ENCODE data around the gene ATF7IP2. TPM values are rescaled to one million over a fixed set of nuclear protein-coding genes. Genes with fewer than 3 reads are reported as not detected.

Gene ATF7IP2
- total and polyA plus RNA-seq, 2 of the 13 experiments (the other 11 are each of a cell fraction or from before 2014, with no cell fraction given) = 117 to 217 TPM

- peak; percentile 94 for TF ChIP-seq HDAC2 (CRISPR knock-in tag; IDR thresholded peaks at IDR 0.05)
- peak; percentile 98 for TF ChIP-seq ZNF687 (CRISPR knock-in tag; IDR thresholded peaks at IDR 0.05)
- TF ChIP-seq MBNL3 (CRISPR knock-in tag; conservative IDR thresholded peaks at IDR 0.05) = no peak
- TF ChIP-seq SALL1 (CRISPR knock-in tag; IDR thresholded peaks at IDR 0.05) = peak; percentile 98
- TF ChIP-seq HMGXB3 (CRISPR knock-in tag; IDR thresholded peaks at IDR 0.05; ENCODE audit: borderline replicate concordance) = peak; percentile 96
- peak; percentile 61; the same call in 1 of the 2 replicates for TF ChIP-seq PPARG (CRISPR knock-in tag; conservative IDR thresholded peaks at IDR 0.05)
- TF ChIP-seq LCORL (IDR thresholded peaks at IDR 0.05) = no peak
- peak; percentile 91 for TF ChIP-seq LCORL (CRISPR knock-in tag; IDR thresholded peaks at IDR 0.05)
- no peak; the same call in 1 of the 2 replicates for TF ChIP-seq PAX8 (CRISPR knock-in tag; IDR thresholded peaks at IDR 0.05; ENCODE audit: borderline replicate concordance)
- TF ChIP-seq FOXM1 (CRISPR knock-in tag; IDR thresholded peaks at IDR 0.05) = peak; percentile 86; the same call in 1 of the 2 replicates
- peak; percentile 90; the same call in 1 of the 2 replicates for TF ChIP-seq ZNF790 (CRISPR knock-in tag; IDR thresholded peaks at IDR 0.05; ENCODE audit: borderline replicate concordance)
- no peak for TF ChIP-seq MAFK (conservative IDR thresholded peaks at IDR 0.05 in 1 of 2, IDR thresholded peaks at IDR 0.05 in 1 of 2; ENCODE audit: low read length in 2 of 2)
- TF ChIP-seq ZNF124 (CRISPR knock-in tag; IDR thresholded peaks at IDR 0.05) = peak; percentile 99
- TF ChIP-seq ZNF616 (CRISPR knock-in tag; IDR thresholded peaks at IDR 0.05; ENCODE audit: low read depth) = peak; percentile 96
- peak; percentile 97 for TF ChIP-seq CCDC6 (CRISPR knock-in tag; IDR thresholded peaks at IDR 0.05)
- no peak for TF ChIP-seq ZNF496 (CRISPR knock-in tag; IDR thresholded peaks at IDR 0.05; ENCODE audit: insufficient replicate concordance)
- TF ChIP-seq USF2 (IDR thresholded peaks at IDR 0.05; ENCODE audit: low read depth, low read length) = peak; percentile 59
- no peak; the same call in 1 of the 2 replicates for TF ChIP-seq USF2 (CRISPR knock-in tag; IDR thresholded peaks at IDR 0.05; ENCODE audit: borderline replicate concordance)
- peak; percentile 100 for TF ChIP-seq POLR2G (IDR thresholded peaks at IDR 0.05; ENCODE audit: low read depth, low read length)
These were observed at the start of gene ATF7IP2 (continued) for GRCh38 chr16:10385725-10386516.
